Measurements from ENCODE around the gene SUSD5. TPM values are rescaled to one million over a fixed set of nuclear protein-coding genes. Genes with fewer than 3 reads are reported as not detected.

Gene SUSD5
- polyA plus RNA-seq, 1 of the 3 experiments (the other 2 are of a cell fraction), result 1.2 TPM

DNA sequence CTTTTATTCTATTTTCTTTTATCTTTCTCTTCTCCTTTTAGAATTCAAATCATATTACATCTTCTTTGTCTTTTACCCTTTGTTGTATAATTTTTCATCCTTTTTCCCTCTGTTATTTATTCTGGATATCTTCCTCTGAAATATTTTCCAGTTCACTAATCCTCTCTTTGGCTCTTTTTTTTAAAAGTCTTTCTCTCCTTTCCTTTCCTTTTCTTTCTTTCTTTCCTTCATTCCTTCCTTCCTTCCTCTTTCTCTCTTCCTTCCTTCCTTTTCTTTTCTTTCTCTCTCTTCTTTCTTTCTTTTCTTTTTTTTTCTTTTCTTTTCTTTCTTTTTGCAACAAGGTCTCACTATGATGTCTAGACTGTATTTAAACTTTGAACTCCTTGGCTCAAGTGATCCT lies 9.3 kb downstream of the SUSD5 start:
- H3K27ac ChIP-seq (ENCODE audit: low read depth in 2 of 2, low read length in 1 of 2), result no peak overlapping the region
- peaks cover 25% of the 10 kb centered on the region for H3K9me3 ChIP-seq
- H3K9ac ChIP-seq, result no peak overlapping the region
- H3K36me3 ChIP-seq (replicated peaks in 1 of 2; ENCODE audit: control insufficient read depth in 1 of 2, insufficient read depth in 2 of 2, low read length in 1 of 2), result peaks cover 0 to 19% of the 10 kb centered on the region in 2 experiments
- no peaks in the 10 kb centered on the region for H3K4me1 ChIP-seq (ENCODE audit: control insufficient read depth in 1 of 2, insufficient read depth in 2 of 2, low read depth in 1 of 2, low read length in 1 of 2)
- DNase-seq, result no peak
- no peak overlapping the region for H2AFZ ChIP-seq (ENCODE audit: low read depth)
- no peak overlapping the region for H3K4me2 ChIP-seq
- ChIA-PET CTCF (no interaction called here), POLR2A (no interaction called here)
- no peak for TF ChIP-seq RAD21 (IDR thresholded peaks at IDR 0.05; ENCODE audit: low read length)
- no peak for TF ChIP-seq POLR2AphosphoS5 (IDR thresholded peaks at IDR 0.05; ENCODE audit: low read depth, low read length)
- TF ChIP-seq, protein P1, sequence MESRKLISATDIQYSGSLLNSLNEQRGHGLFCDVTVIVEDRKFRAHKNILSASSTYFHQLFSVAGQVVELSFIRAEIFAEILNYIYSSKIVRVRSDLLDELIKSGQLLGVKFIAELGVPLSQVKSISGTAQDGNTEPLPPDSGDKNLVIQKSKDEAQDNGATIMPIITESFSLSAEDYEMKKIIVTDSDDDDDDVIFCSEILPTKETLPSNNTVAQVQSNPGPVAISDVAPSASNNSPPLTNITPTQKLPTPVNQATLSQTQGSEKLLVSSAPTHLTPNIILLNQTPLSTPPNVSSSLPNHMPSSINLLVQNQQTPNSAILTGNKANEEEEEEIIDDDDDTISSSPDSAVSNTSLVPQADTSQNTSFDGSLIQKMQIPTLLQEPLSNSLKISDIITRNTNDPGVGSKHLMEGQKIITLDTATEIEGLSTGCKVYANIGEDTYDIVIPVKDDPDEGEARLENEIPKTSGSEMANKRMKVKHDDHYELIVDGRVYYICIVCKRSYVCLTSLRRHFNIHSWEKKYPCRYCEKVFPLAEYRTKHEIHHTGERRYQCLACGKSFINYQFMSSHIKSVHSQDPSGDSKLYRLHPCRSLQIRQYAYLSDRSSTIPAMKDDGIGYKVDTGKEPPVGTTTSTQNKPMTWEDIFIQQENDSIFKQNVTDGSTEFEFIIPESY (IDR thresholded peaks at IDR 0.05; ENCODE audit: borderline replicate concordance, low read depth), result no peak
- no peak for TF ChIP-seq TCF12 (IDR thresholded peaks at IDR 0.05)
- no peak for TF ChIP-seq RXRA (IDR thresholded peaks at IDR 0.05; ENCODE audit: borderline replicate concordance, low read depth)
- TF ChIP-seq FOXJ3 (CRISPR knock-in tag; IDR thresholded peaks at IDR 0.05), result no peak
- no peak for TF ChIP-seq SIN3A (IDR thresholded peaks at IDR 0.05; ENCODE audit: borderline replicate concordance, low read depth, low read length)
- TF ChIP-seq, protein P2, sequence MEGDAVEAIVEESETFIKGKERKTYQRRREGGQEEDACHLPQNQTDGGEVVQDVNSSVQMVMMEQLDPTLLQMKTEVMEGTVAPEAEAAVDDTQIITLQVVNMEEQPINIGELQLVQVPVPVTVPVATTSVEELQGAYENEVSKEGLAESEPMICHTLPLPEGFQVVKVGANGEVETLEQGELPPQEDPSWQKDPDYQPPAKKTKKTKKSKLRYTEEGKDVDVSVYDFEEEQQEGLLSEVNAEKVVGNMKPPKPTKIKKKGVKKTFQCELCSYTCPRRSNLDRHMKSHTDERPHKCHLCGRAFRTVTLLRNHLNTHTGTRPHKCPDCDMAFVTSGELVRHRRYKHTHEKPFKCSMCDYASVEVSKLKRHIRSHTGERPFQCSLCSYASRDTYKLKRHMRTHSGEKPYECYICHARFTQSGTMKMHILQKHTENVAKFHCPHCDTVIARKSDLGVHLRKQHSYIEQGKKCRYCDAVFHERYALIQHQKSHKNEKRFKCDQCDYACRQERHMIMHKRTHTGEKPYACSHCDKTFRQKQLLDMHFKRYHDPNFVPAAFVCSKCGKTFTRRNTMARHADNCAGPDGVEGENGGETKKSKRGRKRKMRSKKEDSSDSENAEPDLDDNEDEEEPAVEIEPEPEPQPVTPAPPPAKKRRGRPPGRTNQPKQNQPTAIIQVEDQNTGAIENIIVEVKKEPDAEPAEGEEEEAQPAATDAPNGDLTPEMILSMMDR (IDR thresholded peaks at IDR 0.05), result no peak
- peaks cover 13% of the 10 kb centered on the region for H3F3A ChIP-seq (replicated peaks; ENCODE audit: insufficient read depth)
- H3K79me2 ChIP-seq (ENCODE audit: insufficient read depth), result no peaks in the 10 kb centered on the region
- no peaks in the 10 kb centered on the region for H4K20me1 ChIP-seq (ENCODE audit: insufficient read depth)
- H3K27me3 ChIP-seq (ENCODE audit: insufficient read depth), result no peaks in the 10 kb centered on the region
- no peaks in the 10 kb centered on the region for H3K9me2 ChIP-seq
- no peak overlapping the region for H3K4me3 ChIP-seq (ENCODE audit: low read depth in 2 of 2, low read length in 1 of 2)

DNA sequence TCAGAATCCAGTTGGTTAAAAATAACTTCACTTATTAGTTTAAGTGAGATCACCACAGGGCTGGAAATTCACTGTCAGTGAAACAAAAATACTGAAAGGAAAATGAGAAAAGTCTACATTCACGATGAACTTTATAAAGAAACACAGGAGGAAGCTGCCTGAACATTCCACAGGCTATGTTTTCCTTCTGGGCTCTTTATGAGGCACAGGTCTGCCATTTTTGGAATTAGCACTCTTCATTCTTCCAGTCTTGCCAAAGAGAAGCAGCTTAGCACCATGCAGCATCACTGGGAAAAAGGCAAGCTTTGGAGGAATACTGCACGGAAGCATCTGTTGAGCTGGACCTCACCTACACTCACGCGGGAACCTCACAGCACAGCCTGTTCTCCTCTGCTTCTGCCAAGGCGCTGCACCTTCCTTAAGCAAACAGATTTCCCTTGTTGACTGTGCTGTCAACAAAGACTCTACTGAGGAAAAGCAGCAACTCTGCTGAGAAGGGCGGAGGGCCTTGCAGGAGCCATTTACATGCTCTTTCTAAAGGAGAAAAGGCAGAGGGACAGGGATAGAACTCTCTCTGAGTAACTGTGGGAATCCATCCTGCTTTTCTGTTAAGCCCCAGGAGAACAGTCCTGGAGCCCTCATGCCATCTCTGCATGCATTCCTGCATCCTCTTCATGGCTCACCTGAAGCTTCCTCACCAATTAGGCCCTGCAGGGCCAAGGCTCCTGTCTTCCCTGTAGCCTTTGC lies 15.7 kb downstream of the SUSD5 start:
- H3K36me3 ChIP-seq (replicated peaks in 1 of 2; ENCODE audit: control insufficient read depth in 1 of 2, insufficient read depth in 2 of 2, low read length in 1 of 2), result peaks cover 0 to 7% of the 10 kb centered on the region in 2 experiments
- no peak overlapping the region; the same call in 1 of the 2 replicates for H3K9ac ChIP-seq
- no peaks in the 10 kb centered on the region for H3K9me2 ChIP-seq
- peaks cover 0 to 15% of the 10 kb centered on the region in 2 experiments; a peak in 3 of 4 replicates for H3K4me1 ChIP-seq (ENCODE audit: control insufficient read depth in 1 of 2, insufficient read depth in 2 of 2, low read depth in 1 of 2, low read length in 1 of 2)
- no peaks in the 10 kb centered on the region for H3K27me3 ChIP-seq (ENCODE audit: insufficient read depth)
- WGBS (ENCODE audit: low lambda C conversion rate), result 61% methylated on average over 6 of the region's 6 CpGs
- peaks cover 3% of the 10 kb centered on the region; the same call in 1 of the 2 replicates for H3K9me3 ChIP-seq
- H4K20me1 ChIP-seq (ENCODE audit: insufficient read depth), result no peaks in the 10 kb centered on the region
- no peak for DNase-seq
- no peak overlapping the region for H3K4me3 ChIP-seq (ENCODE audit: low read depth in 2 of 2, low read length in 1 of 2)
- no peaks in the 10 kb centered on the region for H3F3A ChIP-seq (replicated peaks; ENCODE audit: insufficient read depth)
- peak overlapping the region; percentile 37; the same call in 1 of the 2 replicates for H3K4me2 ChIP-seq
- peak overlapping the region; percentile 67 for H2AFZ ChIP-seq (ENCODE audit: low read depth)
- ChIA-PET CTCF (no interaction called here), POLR2A (no interaction called here)
- no peaks in the 10 kb centered on the region for H3K79me2 ChIP-seq (ENCODE audit: insufficient read depth)
- peak overlapping the region in 1 of 2 experiments; percentile 72; a peak in 2 of 4 replicates for H3K27ac ChIP-seq (ENCODE audit: low read depth in 2 of 2, low read length in 1 of 2)
- no peak for TF ChIP-seq TCF12 (IDR thresholded peaks at IDR 0.05)
- no peak for TF ChIP-seq FOXM1 (IDR thresholded peaks at IDR 0.05; ENCODE audit: low read depth)
- TF ChIP-seq, protein P1 (IDR thresholded peaks at IDR 0.05; ENCODE audit: borderline replicate concordance, low read depth), result no peak
- TF ChIP-seq, protein P3, sequence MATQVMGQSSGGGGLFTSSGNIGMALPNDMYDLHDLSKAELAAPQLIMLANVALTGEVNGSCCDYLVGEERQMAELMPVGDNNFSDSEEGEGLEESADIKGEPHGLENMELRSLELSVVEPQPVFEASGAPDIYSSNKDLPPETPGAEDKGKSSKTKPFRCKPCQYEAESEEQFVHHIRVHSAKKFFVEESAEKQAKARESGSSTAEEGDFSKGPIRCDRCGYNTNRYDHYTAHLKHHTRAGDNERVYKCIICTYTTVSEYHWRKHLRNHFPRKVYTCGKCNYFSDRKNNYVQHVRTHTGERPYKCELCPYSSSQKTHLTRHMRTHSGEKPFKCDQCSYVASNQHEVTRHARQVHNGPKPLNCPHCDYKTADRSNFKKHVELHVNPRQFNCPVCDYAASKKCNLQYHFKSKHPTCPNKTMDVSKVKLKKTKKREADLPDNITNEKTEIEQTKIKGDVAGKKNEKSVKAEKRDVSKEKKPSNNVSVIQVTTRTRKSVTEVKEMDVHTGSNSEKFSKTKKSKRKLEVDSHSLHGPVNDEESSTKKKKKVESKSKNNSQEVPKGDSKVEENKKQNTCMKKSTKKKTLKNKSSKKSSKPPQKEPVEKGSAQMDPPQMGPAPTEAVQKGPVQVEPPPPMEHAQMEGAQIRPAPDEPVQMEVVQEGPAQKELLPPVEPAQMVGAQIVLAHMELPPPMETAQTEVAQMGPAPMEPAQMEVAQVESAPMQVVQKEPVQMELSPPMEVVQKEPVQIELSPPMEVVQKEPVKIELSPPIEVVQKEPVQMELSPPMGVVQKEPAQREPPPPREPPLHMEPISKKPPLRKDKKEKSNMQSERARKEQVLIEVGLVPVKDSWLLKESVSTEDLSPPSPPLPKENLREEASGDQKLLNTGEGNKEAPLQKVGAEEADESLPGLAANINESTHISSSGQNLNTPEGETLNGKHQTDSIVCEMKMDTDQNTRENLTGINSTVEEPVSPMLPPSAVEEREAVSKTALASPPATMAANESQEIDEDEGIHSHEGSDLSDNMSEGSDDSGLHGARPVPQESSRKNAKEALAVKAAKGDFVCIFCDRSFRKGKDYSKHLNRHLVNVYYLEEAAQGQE (IDR thresholded peaks at IDR 0.05; ENCODE audit: low read depth, low read length), result no peak
- no peak for TF ChIP-seq TAF1 (IDR thresholded peaks at IDR 0.05; ENCODE audit: borderline replicate concordance, low read depth, low read length)
- TF ChIP-seq RCOR1 (IDR thresholded peaks at IDR 0.05; ENCODE audit: low read length), result no peak
- TF ChIP-seq SMC3 (IDR thresholded peaks at IDR 0.05; ENCODE audit: low read depth, low read length), result no peak
- no peak for TF ChIP-seq YY1 (IDR thresholded peaks at IDR 0.05; ENCODE audit: low read depth)
- TF ChIP-seq POLR2AphosphoS5 (IDR thresholded peaks at IDR 0.05; ENCODE audit: low read depth, low read length), result no peak
- no peak for TF ChIP-seq SIN3A (IDR thresholded peaks at IDR 0.05; ENCODE audit: borderline replicate concordance, low read depth, low read length)
- no peak for TF ChIP-seq GABPA (IDR thresholded peaks at IDR 0.05; ENCODE audit: low read depth)
- TF ChIP-seq FOSL2 (IDR thresholded peaks at IDR 0.05; ENCODE audit: borderline replicate concordance, low read depth), result no peak
- no peak for TF ChIP-seq NRF1 (IDR thresholded peaks at IDR 0.05; ENCODE audit: low read depth, low read length)

Measured in SK-N-SH (cell line).